Liver (tissue), 3 donors: ENCODE measurements around the gene LSM6.

Source experiments
- CTCF ChIP-seq: fragments of 150-350 bp; IDR thresholded peaks from 2 replicates; pipeline ENCODE4 v1.5.1; 2017; ENCODE audit warnings: improper control_type of control experiment, low read depth, low read length; ENCODE audit not compliant: missing input control
- EGR1 ChIP-seq, 2 donors: IDR thresholded peaks; 2 replicates each; pipeline ENCODE4 v1.6.1; 2016 to 2018; ENCODE audit warnings: antibody characterized with exemption in 2 of 2, low read depth in 2 of 2
- FOXA1 ChIP-seq: IDR thresholded peaks from 2 replicates; pipeline ENCODE4 v1.6.1; 2016; ENCODE audit warnings: antibody characterized with exemption
- GABPA ChIP-seq, 2 donors: IDR thresholded peaks in 1 of 2; conservative IDR thresholded peaks in 1 of 2; 2 replicates each; pipeline ENCODE4 v1.6.1; 2016; ENCODE audit warnings: antibody characterized with exemption in 2 of 2, mild to moderate bottlenecking in 1 of 2, moderate library complexity in 1 of 2
- JUND ChIP-seq, 2 donors: IDR thresholded peaks; 2 replicates each; pipeline ENCODE4 v1.6.1; 2016; ENCODE audit warnings: antibody characterized with exemption in 2 of 2
- MAX ChIP-seq: IDR thresholded peaks from 2 replicates; pipeline ENCODE4 v1.6.1; 2016; ENCODE audit warnings: antibody characterized with exemption
- RAD21 ChIP-seq, 2 donors: IDR thresholded peaks; 2 replicates each; pipeline ENCODE4 v1.6.1; 2016; ENCODE audit warnings: antibody characterized with exemption in 2 of 2, mild to moderate bottlenecking in 2 of 2
- REST ChIP-seq: IDR thresholded peaks from 2 replicates; pipeline ENCODE4 v1.6.1; 2016; ENCODE audit warnings: antibody characterized with exemption, mild to moderate bottlenecking
- RXRA ChIP-seq, 2 donors: IDR thresholded peaks; 2 replicates each; pipeline ENCODE4 v1.6.1; 2017 to 2018; ENCODE audit warnings: antibody characterized with exemption in 2 of 2, mild to moderate bottlenecking in 1 of 2
- SP1 ChIP-seq: IDR thresholded peaks from 2 replicates; pipeline ENCODE4 v1.6.1; 2018; ENCODE audit warnings: antibody characterized with exemption, mild to moderate bottlenecking
- TAF1 ChIP-seq: conservative IDR thresholded peaks from 2 replicates; pipeline ENCODE4 v1.6.1; 2016; ENCODE audit warnings: antibody characterized with exemption, mild to moderate bottlenecking
- YY1 ChIP-seq: IDR thresholded peaks from 2 replicates; pipeline ENCODE4 v1.6.1; 2016; ENCODE audit warnings: antibody characterized with exemption, mild to moderate bottlenecking
- donor health status: healthy.
- donor health status: healthy.

GRCh38 chr4:146232131-146232722 is 56.7 kb downstream of the LSM6 start:
- TF ChIP-seq RXRA (IDR thresholded peaks at IDR 0.05) (no peak), REST (no peak), CTCF (no peak), RAD21 (IDR thresholded peaks at IDR 0.05) (no peak), EGR1 (IDR thresholded peaks at IDR 0.05; ENCODE audit: low read depth in 2 of 2) (no peak), FOXA1 (no peak), JUND (IDR thresholded peaks at IDR 0.05) (no peak), YY1 (no peak), SP1 (no peak), TAF1 (no peak), GABPA (IDR thresholded peaks at IDR 0.05 in 1 of 2, conservative IDR thresholded peaks at IDR 0.05 in 1 of 2) (no peak), MAX (no peak)
